ENCODE measurements around the gene CECR2.

Gene CECR2

GRCh38 chr22:17471886-17472535 is 102.8 kb downstream of the CECR2 start:
- DNase-seq: peak; percentile 4

GRCh38 chr22:17472932-17473331 is 103.7 kb downstream of the CECR2 start:
- no peak for DNase-seq

GRCh38 chr22:17475318-17476230 is 106.3 kb downstream of the CECR2 start:
- no peak for DNase-seq

- DNase-seq: peak; percentile 5
Observed at GRCh38 chr22:17476838-17477237, 107.6 kb downstream of the CECR2 start.

GRCh38 chr22:17477391-17477833 is 108.2 kb downstream of the CECR2 start:
- DNase-seq: no peak

GRCh38 chr22:17479135-17479534 is 109.9 kb downstream of the CECR2 start:
- no peak for DNase-seq

GRCh38 chr22:17481424-17481823 is 112.2 kb downstream of the CECR2 start:
- DNase-seq: no peak

- no peak for DNase-seq
Observed at GRCh38 chr22:17483688-17484372, 114.6 kb downstream of the CECR2 start.

GRCh38 chr22:17484608-17485007 is 115.3 kb downstream of the CECR2 start:
- DNase-seq: no peak

GRCh38 chr22:17486313-17486712 is 117.1 kb downstream of the CECR2 start:
- no peak for DNase-seq

- DNase-seq: no peak
Observed at GRCh38 chr22:17486719-17487118, 117.5 kb downstream of the CECR2 start.

GRCh38 chr22:17489101-17489500 is 119.8 kb downstream of the CECR2 start:
- DNase-seq: no peak

GRCh38 chr22:17491090-17491640 is 121.9 kb downstream of the CECR2 start:
- DNase-seq: no peak

- DNase-seq: no peak
Observed at GRCh38 chr22:17492247-17492646, 123.0 kb downstream of the CECR2 start.

- DNase-seq: no peak
Observed at GRCh38 chr22:17493419-17493981, 124.2 kb downstream of the CECR2 start.

GRCh38 chr22:17496841-17497240 is 127.6 kb downstream of the CECR2 start:
- DNase-seq: no peak

- peak; percentile 63 for DNase-seq
Observed at GRCh38 chr22:17501679-17502285, 132.5 kb downstream of the CECR2 start.

- DNase-seq: no peak
Observed at GRCh38 chr22:17508110-17508509, 138.8 kb downstream of the CECR2 start.

- no peak for DNase-seq
Observed at GRCh38 chr22:17512960-17513359, 143.7 kb downstream of the CECR2 start.

GRCh38 chr22:17513612-17514011 is 144.4 kb downstream of the CECR2 start:
- DNase-seq: no peak

GRCh38 chr22:17514084-17514483 is 144.8 kb downstream of the CECR2 start:
- DNase-seq: no peak

GRCh38 chr22:17518406-17518805 is 149.1 kb downstream of the CECR2 start:
- DNase-seq: no peak

Measured in fibroblast of upper back skin (primary cell).